ENCODE measurements around the gene PIAS4.
A peak's percentile ranks its signal among the peaks of the same experiment; 100 is the strongest.

The PIAS4 gene

GRCh38 chr19:4059891-4060620 is 52.5 kb downstream of the PIAS4 start:
- DNase-seq (ENCODE audit: low spot score) = no peak

- DNase-seq (ENCODE audit: low spot score) = no peak
Observed at GRCh38 chr19:4060621-4061177, 53.2 kb downstream of the PIAS4 start.

- no peak for DNase-seq (ENCODE audit: low spot score)
Observed at GRCh38 chr19:4061178-4061682, 53.7 kb downstream of the PIAS4 start.

GRCh38 chr19:4061683-4062418 is 54.3 kb downstream of the PIAS4 start:
- DNase-seq (ENCODE audit: low spot score) = peak; percentile 63

GRCh38 chr19:4062419-4063368 is 55.2 kb downstream of the PIAS4 start:
- DNase-seq (ENCODE audit: low spot score) = no peak

- DNase-seq (ENCODE audit: low spot score) = no peak
Observed at GRCh38 chr19:4063369-4064148, 56.0 kb downstream of the PIAS4 start.

GRCh38 chr19:4064149-4064495 is 56.6 kb downstream of the PIAS4 start:
- no peak for DNase-seq (ENCODE audit: low spot score)

- peak; percentile 67 for DNase-seq (ENCODE audit: low spot score)
Observed at GRCh38 chr19:4064496-4065260, 57.1 kb downstream of the PIAS4 start.

GRCh38 chr19:4065430-4066175 is 58.1 kb downstream of the PIAS4 start:
- DNase-seq (ENCODE audit: low spot score) = peak; percentile 98

GRCh38 chr19:4066176-4066606 is 58.7 kb downstream of the PIAS4 start:
- no peak for DNase-seq (ENCODE audit: low spot score)

GRCh38 chr19:4066682-4067395 is 59.3 kb downstream of the PIAS4 start, which contains the start of gene ZBTB7A:
Gene ZBTB7A (minus strand): TSS chr19:4066899. CDS start chr19:4055232, 11,667 bp downstream.
- peak; percentile 74 for DNase-seq (ENCODE audit: low spot score)

- DNase-seq (ENCODE audit: low spot score) = no peak
Observed at GRCh38 chr19:4067396-4068046, 60.0 kb downstream of the PIAS4 start.

GRCh38 chr19:4068047-4068966 is 60.8 kb downstream of the PIAS4 start:
- DNase-seq (ENCODE audit: low spot score) = no peak

- no peak for DNase-seq (ENCODE audit: low spot score)
Observed at GRCh38 chr19:4069331-4069959, 61.9 kb downstream of the PIAS4 start.

- DNase-seq (ENCODE audit: low spot score) = no peak
Observed at GRCh38 chr19:4071610-4072009, 64.1 kb downstream of the PIAS4 start.

- DNase-seq (ENCODE audit: low spot score) = no peak
Observed at GRCh38 chr19:4075373-4075772, 67.8 kb downstream of the PIAS4 start.

GRCh38 chr19:4077007-4077374 is 69.5 kb downstream of the PIAS4 start:
- DNase-seq (ENCODE audit: low spot score) = no peak

Measured in ecto neural progenitor cell (in vitro differentiated cells).